NCI-H526 treated with DMSO at 0.1 percent for 48 hours (cell line): Measurements from ENCODE around the gene NFASC.

Experiments used
- DNase-seq: peaks from one replicate; lab custom pipeline; 2025; lab: John Stamatoyannopoulos, UW

The NFASC gene

GRCh38 chr1:204889681-204890383, 19.2 kb downstream of the NFASC start:
- DNase-seq = no peak

- DNase-seq = no peak
These were observed 21.2 kb downstream of the NFASC start for GRCh38 chr1:204891860-204892259.

- no peak for DNase-seq
These were observed 23.4 kb downstream of the NFASC start for GRCh38 chr1:204894031-204894430.

- no peak for DNase-seq
These were observed 23.9 kb downstream of the NFASC start for GRCh38 chr1:204894606-204895005.

GRCh38 chr1:204896023-204896422, 25.4 kb downstream of the NFASC start:
- no peak for DNase-seq

DNA sequence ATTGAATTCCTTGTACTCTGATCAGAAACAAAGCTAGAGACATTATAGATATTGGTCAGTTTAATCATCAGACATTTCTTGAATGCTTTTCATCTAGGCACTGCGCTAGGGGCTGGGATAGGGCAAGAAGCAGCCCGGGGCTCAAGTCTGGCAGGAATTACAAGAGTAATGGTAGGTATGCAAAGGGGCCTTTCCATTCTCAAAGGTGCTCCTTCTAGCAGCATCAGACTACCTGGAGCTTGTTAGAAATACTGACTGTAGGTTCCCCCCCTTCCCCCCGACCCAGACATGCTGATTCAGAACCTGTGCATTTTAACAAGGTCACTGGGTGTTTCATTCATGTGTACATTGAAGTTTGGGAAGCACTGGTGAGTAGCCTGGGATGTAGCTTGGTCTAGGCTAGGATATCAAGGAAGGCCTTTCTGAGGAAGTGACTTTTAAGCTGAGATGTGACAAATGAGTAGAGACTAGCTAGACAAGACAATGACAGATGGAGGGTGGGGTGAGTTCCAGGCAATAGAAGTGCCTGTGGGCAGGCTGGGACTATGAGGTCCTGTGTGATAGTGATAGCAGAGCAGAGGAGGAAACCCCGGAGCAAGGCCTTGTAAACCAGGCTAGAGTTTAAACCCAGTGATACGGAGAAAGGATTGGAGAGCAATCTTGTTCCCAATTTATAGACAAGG, 26.3 kb downstream of the NFASC start:
- no peak for DNase-seq

DNA sequence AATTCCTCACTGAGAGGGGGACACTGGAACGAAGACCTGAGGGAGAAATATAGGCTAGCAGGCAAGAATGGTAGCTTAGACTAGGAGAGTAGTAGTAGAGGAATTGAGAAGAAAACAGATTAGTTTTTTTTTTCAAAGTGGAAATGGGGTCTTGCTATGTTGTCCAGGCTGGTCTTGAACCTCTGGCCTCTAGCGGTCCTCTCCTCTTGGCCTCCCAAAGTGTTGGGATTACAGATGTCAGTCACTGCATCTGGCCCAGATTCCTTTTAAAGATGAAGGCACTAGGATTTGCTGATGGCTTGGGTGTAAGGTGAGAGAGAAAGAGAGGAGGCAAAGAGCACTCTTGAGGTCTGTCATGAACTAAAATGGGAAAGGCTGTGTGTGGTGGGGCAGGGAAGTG, 30.1 kb downstream of the NFASC start:
- DNase-seq = no peak

- no peak for DNase-seq
These were observed 32.0 kb downstream of the NFASC start for GRCh38 chr1:204902671-204903070.

- no peak for DNase-seq
These were observed 33.7 kb downstream of the NFASC start for GRCh38 chr1:204904228-204904810.

- DNase-seq = no peak
These were observed 38.4 kb downstream of the NFASC start for GRCh38 chr1:204909109-204909508.

DNA sequence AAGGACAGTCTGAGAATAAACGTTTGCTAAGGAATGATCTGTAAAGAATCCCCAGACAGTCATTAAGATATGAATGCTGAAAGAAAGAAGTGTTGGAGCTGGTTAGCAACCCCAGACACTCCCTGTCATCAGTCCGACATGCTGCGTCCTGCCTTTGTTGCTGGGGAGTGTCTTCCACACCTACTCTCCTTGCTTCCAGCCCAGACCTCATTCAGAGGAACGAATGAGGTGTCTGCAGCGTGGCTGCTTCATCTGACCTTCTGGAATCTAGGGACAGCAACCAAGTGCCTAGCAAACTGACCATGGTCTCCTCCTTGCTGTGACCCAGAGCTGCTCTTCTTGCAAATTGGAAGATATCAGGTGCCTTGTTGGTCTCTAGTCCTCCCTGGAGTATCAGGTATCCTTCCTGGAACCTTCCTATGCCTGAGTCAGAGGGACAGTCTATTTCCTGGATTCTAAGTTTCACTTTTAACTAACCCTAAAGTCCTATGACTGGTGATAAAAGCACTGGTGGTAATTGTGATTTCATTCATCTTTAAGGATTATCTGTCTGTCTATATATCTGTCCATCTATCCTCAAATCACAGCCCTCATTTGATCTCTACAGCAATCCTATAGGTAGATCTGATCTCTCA, 45.3 kb downstream of the NFASC start:
- no peak for DNase-seq

DNA sequence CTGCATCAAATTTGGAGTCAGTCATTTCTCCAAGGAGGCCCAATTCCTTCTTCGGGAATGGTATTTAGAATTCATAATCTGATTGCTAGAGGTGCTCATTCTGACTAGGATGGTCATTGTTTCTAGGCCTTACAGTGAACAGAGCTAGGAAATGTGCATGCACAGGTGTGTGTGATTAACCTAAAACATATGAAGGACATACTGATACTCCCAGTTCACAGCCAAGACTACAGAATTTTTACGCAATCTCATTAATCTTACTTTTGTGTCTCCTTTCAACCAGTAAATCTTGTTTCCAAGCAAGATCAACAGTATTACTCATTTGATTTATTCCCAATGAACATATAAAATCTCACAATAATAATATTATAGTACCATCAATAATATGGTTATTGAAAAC, 47.1 kb downstream of the NFASC start:
- no peak for DNase-seq

- no peak for DNase-seq
These were observed 49.8 kb downstream of the NFASC start for GRCh38 chr1:204920511-204920910.

DNA sequence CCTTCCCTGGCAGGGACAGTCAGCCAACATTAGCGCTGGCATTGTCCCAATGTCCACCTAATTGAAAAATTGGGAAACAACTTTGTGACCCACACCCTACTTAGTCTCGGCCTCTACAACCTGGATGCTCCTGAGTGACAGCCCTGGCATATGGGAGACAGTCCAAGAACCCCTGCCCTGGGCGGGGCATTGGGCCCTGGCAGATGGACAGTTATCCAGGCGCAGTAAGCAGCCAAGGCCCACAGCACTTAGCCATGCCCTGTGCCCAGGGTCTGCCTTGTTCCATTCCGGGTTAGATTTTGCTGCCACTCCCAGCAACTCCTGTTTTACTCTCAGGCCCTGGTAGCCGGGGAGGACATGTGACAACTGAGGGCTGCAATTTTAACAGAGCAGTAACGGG, 50.3 kb downstream of the NFASC start:
- no peak for DNase-seq

GRCh38 chr1:204921855-204922516, 51.3 kb downstream of the NFASC start:
- no peak for DNase-seq

- DNase-seq = no peak
These were observed 52.5 kb downstream of the NFASC start for GRCh38 chr1:204923201-204923600.

GRCh38 chr1:204923626-204924012, 53.0 kb downstream of the NFASC start:
- no peak for DNase-seq

DNA sequence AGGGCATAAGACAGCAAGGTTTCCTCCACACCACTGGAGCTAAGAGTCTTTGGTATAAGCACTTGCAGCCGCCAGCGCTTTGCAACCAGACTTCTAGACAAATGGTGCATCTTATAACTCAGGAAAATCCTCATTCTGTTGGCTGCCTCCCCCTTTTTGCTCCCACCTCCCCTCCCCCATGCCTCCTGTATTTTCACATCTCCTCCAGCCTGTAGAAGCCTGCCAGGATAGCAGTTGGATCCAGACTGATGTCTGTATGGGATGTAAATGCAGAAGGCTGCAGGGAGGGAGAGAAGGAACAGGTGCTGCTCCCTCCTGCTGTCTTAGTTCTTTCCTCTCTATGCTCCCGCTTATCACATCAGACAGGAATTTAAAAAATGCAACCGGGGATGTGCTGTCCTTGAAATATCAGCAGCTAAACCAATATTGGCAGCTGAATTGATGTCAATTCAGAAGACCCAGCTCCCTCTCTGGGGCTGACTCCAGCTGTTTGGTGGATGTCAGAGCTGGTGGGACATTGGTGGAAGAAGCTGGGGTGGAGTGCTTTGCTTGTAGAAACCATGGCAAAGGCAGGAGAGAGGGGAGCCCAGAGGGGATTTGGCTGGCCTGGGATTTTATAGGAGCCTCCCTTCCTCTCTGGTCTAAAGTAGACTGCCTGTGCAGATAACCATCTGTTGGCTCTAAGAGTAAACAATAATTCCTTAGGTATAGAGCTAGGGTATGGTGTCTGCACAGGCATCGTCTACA, 53.5 kb downstream of the NFASC start:
- no peak for DNase-seq

GRCh38 chr1:204925701-204926100, 55.0 kb downstream of the NFASC start:
- no peak for DNase-seq

DNA sequence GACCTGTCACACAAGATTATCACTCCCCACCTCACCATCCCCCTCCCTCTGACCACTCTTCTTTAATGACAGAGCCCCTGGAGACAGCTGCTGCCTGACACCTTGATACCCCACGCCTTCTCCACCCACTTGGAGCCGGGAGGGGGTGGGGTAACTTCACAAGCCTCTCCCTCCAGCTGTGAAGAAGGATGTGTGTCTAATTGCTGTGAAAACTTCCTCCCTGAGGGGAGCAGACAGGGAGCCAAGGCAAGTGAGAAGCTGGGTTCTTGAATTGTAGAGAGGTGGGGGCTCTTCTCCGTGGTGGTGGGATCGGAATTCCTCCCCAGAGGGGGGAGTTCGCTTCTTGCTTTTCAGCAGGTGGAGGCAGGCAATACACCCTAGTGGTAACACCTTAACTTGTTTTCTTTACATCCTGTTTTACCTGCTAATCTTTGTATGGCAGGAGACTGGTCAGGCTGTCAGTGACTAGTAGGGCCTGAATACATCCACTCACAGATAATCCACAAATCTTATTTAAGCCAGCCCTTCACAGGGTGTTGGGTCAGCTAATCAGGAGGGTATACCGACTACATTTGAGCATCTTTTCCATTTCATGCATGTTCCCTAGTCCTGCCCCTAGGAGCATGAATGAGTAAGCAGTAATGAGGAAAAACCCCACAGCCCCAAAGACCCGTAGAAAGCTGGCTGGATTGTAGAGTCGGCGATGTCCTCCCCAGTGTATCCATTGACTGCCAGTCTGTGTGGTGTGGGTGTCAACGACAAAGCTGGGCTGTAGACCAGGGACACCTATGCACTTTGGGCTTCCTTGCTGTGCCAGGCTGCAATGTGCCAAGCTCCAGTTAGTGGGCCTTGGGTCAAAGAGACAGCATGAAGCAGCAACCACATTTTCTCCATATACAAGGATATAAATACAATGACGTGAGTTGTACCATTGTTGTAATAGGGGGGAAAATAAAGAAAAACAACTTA, 57.3 kb downstream of the NFASC start:
- no peak for DNase-seq
